HFFc6 (cell line): Measurements from ENCODE around the gene VWF. TPM values are rescaled to one million over a fixed set of nuclear protein-coding genes. Genes with fewer than 3 reads are reported as not detected.

Experiments
- DNase-seq: peaks from one replicate; pipeline ENCODE4 v3.0.0-alpha.2; 2018
- H3K27ac Mint-ChIP-seq: 2 replicates; pipeline ENCODE4 v1.8.0; 2020; ENCODE audit warnings: mild to moderate bottlenecking, mixed read lengths
- H3K27me3 Mint-ChIP-seq: 2 replicates; pipeline ENCODE4 v1.8.0; 2021; ENCODE audit warnings: mild to moderate bottlenecking, moderate library complexity, mixed read lengths; ENCODE audit not compliant: insufficient read depth
- H3K36me3 Mint-ChIP-seq: 2 replicates; pipeline ENCODE4 v1.8.0; 2021; ENCODE audit warnings: low read depth, mixed read lengths
- H3K4me1 Mint-ChIP-seq: 2 replicates; pipeline ENCODE4 v1.8.0; 2020; ENCODE audit warnings: low read depth, mixed read lengths
- H3K4me3 Mint-ChIP-seq: 2 replicates; pipeline ENCODE4 v1.8.0; 2020; ENCODE audit warnings: mild to moderate bottlenecking, moderate library complexity, mixed read lengths
- H3K9me3 Mint-ChIP-seq: 2 replicates; pipeline ENCODE4 v1.8.0; 2020; ENCODE audit warnings: mild to moderate bottlenecking, mixed read lengths
- total RNA-seq, 6 experiments: library from RNA; stranded (reverse); fragmentation: NEBNext Ultra II Directional; extraction: Animal tissue kit (Norgen Biotek cat#: 25700); gene quantifications; 2 replicates in 1 of 6; 3 replicates in 5 of 6; pipeline ENCODE4 v1.2.3, GENCODE V29; 2021
- TF ChIP-seq, protein P1 (sequence below): fragments of 200-600 bp; sonication (generic); IDR thresholded peaks from 2 replicates; pipeline ENCODE4 v1.5.0; 2021; ENCODE audit warnings: antibody characterized with exemption, mild to moderate bottlenecking

VWF gene
- total RNA-seq, 6 experiments from 2014 or later, result 0.02 to 0.25 (median 0.10) TPM

DNA sequence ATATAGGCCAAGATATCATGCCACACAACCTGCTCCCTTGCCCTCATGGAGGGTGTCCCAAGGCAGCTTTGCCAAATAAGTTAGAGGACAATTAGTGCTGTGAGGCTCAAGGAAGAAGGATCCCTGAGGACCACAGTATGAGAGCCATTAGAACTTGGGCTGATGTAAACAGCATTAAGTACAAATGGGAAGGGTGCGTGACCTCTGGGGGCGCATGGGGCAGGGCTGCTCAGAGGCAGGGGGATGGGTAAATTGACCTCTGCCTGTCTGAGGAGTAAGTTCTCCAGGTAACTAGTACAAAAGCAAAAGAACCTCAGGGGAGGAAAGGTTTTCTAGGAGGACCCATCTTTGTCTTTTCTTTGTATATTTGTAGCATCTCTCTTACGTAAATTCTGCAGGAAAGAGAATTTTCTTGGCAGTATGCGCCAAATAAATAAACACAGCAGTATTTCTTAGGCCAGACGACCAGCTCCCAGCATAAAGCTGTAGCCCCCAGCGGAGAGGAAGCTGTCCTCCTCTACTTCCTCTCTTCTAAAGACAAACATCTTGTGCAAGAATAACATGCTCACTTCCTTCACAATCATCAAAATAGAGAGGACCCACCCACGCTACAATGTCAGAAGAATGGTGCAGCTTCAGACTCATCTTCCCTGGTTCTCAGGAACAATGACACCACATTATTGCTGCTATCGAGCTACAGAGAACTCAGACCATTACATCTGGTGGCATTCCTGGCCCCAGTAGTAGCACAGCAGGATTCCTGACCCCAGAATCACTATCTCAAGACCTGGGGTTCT, 16.4 kb upstream of the VWF start:
- Mint-ChIP-seq H3K27me3 (peaks cover 8% of the 10 kb centered on the region), H3K36me3 (no peaks in the 10 kb centered on the region; the same call in 1 of the 2 replicates), H3K4me3 (no peak overlapping the region), H3K9me3 (no peaks in the 10 kb centered on the region), H3K4me1 (peaks cover 16% of the 10 kb centered on the region), H3K27ac (no peak overlapping the region)
- TF ChIP-seq, protein P1, sequence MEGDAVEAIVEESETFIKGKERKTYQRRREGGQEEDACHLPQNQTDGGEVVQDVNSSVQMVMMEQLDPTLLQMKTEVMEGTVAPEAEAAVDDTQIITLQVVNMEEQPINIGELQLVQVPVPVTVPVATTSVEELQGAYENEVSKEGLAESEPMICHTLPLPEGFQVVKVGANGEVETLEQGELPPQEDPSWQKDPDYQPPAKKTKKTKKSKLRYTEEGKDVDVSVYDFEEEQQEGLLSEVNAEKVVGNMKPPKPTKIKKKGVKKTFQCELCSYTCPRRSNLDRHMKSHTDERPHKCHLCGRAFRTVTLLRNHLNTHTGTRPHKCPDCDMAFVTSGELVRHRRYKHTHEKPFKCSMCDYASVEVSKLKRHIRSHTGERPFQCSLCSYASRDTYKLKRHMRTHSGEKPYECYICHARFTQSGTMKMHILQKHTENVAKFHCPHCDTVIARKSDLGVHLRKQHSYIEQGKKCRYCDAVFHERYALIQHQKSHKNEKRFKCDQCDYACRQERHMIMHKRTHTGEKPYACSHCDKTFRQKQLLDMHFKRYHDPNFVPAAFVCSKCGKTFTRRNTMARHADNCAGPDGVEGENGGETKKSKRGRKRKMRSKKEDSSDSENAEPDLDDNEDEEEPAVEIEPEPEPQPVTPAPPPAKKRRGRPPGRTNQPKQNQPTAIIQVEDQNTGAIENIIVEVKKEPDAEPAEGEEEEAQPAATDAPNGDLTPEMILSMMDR, result no peak
- no peak for DNase-seq

DNA sequence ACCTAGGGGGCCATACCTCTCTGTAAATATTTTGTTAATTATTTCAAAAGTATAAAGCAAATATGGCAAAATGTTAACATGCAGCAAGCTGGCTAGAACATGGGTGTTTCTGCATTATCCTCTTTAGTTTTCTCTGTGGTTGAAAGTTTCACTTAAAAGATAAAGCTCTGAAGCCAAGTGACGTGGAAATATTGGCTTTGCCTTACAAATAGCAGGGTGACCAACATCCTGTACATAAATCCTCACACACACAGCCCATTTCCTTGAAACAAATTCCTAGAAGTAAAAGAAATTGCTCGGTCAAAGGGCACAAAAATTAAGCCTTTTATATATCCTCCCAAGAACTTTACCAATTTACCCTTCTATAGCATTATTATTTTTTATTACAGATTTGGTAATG, 10.6 kb upstream of the VWF start:
- H3K4me3 Mint-ChIP-seq, result no peak overlapping the region
- peaks cover 5% of the 10 kb centered on the region; the same call in 1 of the 2 replicates for H3K4me1 Mint-ChIP-seq
- no peak overlapping the region for H3K27ac Mint-ChIP-seq
- TF ChIP-seq, protein P1, result no peak
- H3K9me3 Mint-ChIP-seq, result 0 out of 2 replicates have a peak, but pooled peaks cover 6% of the 10 kb centered on the region
- H3K36me3 Mint-ChIP-seq, result peaks cover 13% of the 10 kb centered on the region
- H3K27me3 Mint-ChIP-seq, result peaks cover 6% of the 10 kb centered on the region
- DNase-seq, result no peak

DNA sequence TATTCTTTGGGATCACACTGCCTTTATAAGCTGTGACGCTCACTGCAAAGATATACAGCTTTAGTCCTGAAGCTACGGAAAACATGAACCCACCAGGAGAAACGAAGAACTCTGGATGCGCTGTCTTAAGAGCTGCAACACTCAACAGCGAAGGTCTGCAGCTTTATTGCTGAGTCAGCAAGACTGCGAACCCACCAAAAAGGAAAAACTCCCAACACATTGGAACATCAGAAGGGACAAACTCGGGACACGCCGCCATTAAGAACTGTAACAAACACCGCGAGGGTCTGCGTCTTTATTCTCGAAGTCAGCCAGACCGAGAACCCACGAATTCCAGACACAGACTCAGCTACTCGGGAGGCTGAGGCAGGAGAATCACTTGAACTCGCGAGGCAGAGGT, 9.2 kb upstream of the VWF start:
- Mint-ChIP-seq H3K9me3 (0 out of 2 replicates have a peak, but pooled peaks cover 6% of the 10 kb centered on the region), H3K4me3 (no peak overlapping the region), H3K27me3 (peaks cover 6% of the 10 kb centered on the region), H3K4me1 (peaks cover 2% of the 10 kb centered on the region; the same call in 1 of the 2 replicates), H3K36me3 (peaks cover 13% of the 10 kb centered on the region), H3K27ac (no peak overlapping the region)
- TF ChIP-seq, protein P1, result no peak
- no peak for DNase-seq

DNA sequence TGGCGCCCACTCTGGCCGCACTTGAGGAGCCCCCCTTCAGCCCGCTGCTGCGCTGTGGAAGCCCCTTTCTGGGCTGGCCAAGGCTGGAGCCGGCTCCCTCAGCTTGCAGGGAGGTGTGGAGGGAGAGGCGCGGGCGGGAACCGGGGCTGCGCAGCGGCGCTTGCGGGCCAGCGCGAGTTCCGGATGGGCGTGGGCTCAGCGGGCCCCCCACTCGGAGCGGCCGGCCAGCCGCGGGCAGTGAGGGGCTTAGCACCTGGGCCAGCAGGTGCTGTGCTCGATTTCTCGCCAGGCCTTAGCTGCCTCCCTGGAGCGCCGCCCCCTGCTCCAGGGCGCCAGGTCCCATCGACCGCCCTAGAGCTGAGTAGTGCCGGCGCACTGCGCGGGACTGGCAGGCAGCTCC, 8.0 kb upstream of the VWF start:
- Mint-ChIP-seq H3K4me1 (peaks cover 8% of the 10 kb centered on the region; the same call in 1 of the 2 replicates), H3K9me3 (0 out of 2 replicates have a peak, but pooled peaks cover 6% of the 10 kb centered on the region), H3K27ac (no peak overlapping the region), H3K36me3 (peaks cover 13% of the 10 kb centered on the region), H3K27me3 (peaks cover 2% of the 10 kb centered on the region), H3K4me3 (no peak overlapping the region)
- no peak for DNase-seq
- TF ChIP-seq, protein P1, result no peak

DNA sequence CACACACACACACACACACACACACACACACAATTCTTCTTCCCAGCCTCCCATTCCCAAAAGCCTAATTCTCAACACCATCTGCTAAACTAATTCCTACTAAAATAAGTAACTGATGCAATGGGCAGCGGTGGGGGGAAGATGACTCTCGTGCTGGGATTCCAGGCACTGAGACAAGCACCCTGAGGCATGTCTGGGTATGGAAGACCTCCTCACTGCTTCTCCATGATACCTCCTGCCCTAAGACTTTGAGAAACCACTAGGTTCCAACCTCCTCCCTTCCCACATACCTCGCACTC, 789 bp upstream of the VWF start:
- no peak overlapping the region for H3K4me3 Mint-ChIP-seq
- H3K36me3 Mint-ChIP-seq, result no peaks in the 10 kb centered on the region
- no peak overlapping the region for H3K27ac Mint-ChIP-seq
- peaks cover 15% of the 10 kb centered on the region for H3K27me3 Mint-ChIP-seq
- H3K4me1 Mint-ChIP-seq, result peaks cover 8% of the 10 kb centered on the region; the same call in 1 of the 2 replicates
- no peak for DNase-seq
- TF ChIP-seq, protein P1, result no peak
- no peaks in the 10 kb centered on the region for H3K9me3 Mint-ChIP-seq
